ENCODE data around the gene UXT. TPM values are rescaled to one million over a fixed set of nuclear protein-coding genes. Genes with fewer than 3 reads are reported as not detected.

The UXT gene
- total and polyA plus RNA-seq, 2 of the 13 experiments (the other 11 are each of a cell fraction or from before 2014, with no cell fraction given): 107 to 123 TPM

DNA sequence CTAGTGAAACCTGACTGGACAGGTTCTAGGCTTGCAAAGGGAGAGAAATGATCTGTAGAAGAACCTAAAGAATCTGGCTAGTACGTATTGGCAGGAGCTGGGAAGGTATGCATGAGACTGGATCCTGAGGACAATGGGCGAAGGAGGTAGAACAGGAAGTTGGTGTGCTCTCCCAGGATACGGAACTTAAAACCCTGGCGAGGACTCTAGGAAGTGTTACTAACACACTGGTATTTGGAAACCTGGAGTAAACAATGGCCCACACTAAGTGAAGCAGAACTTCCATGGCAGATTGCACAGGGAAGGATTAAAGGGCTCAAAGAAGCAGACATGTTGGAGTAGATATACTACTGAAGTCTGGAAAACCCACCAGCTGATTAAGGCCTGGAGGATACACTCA lies 48.5 kb downstream of the UXT start:
- no peak overlapping the region for H3K9ac ChIP-seq (ENCODE audit: insufficient read depth, low read depth, low read length)
- BruUV-seq (replicated peaks): no TSS peak
- no peak for DNase-seq (ENCODE audit: low spot score)
- H4K20me1 ChIP-seq (ENCODE audit: insufficient read depth, low read length): no peaks in the 10 kb centered on the region
- H3K79me2 ChIP-seq (ENCODE audit: insufficient read depth, low read length): no peaks in the 10 kb centered on the region
- CTCF ChIA-PET (ENCODE audit: low intra/inter-chr PET ratio, low total read pairs): no interaction called here
- H3K4me1 ChIP-seq (ENCODE audit: insufficient read depth, low read length): no peaks in the 10 kb centered on the region
- H2AFZ ChIP-seq (ENCODE audit: low read length): no peak overlapping the region
- no peak for ATAC-seq
- no peak overlapping the region for H3K27ac ChIP-seq (ENCODE audit: extremely low read length, insufficient read depth, low read length)
- POLR2A ChIA-PET: no interaction called here
- no peak for FAIRE-seq
- no peaks in the 10 kb centered on the region for H3K27me3 ChIP-seq (ENCODE audit: control insufficient read depth in 1 of 2, insufficient read depth in 2 of 2, low read length in 2 of 2)
- no peaks in the 10 kb centered on the region for H3K36me3 ChIP-seq (replicated peaks in 1 of 2; ENCODE audit: control insufficient read depth in 1 of 2, insufficient read depth in 2 of 2, low read length in 2 of 2)
- in situ Hi-C loops (cut with HindIII; ENCODE audit: extremely low pct_ligation_motif_present, low pct_unique_long_range_greater_than_20kb) (no loop called here), intact Hi-C loops (cut with micrococcal nuclease; ENCODE audit: unreplicated experiment) (no loop called here)
- H3K4me3 ChIP-seq (replicated peaks in 1 of 3; ENCODE audit: insufficient read depth in 1 of 3, low read depth in 2 of 3, low read length in 3 of 3): no peak overlapping the region
- no peak overlapping the region for H3K4me2 ChIP-seq (ENCODE audit: low read depth, low read length)
- TF ChIP-seq ZNF260 (CRISPR knock-in tag; IDR thresholded peaks at IDR 0.05; ENCODE audit: borderline replicate concordance, low read depth) (no peak), MXD4 (CRISPR knock-in tag; IDR thresholded peaks at IDR 0.05) (no peak), MATR3 (CRISPR knock-in tag; IDR thresholded peaks at IDR 0.05) (no peak), ZSCAN30 (CRISPR knock-in tag; IDR thresholded peaks at IDR 0.05) (no peak), ZNF670 (CRISPR knock-in tag; IDR thresholded peaks at IDR 0.05; ENCODE audit: borderline replicate concordance) (no peak), ZNF614 (CRISPR knock-in tag; IDR thresholded peaks at IDR 0.05; ENCODE audit: borderline replicate concordance) (no peak), ZNF343 (CRISPR knock-in tag; IDR thresholded peaks at IDR 0.05) (no peak), ZNF282 (IDR thresholded peaks at IDR 0.05; ENCODE audit: partially characterized antibody) (no peak), ZNF496 (CRISPR knock-in tag; IDR thresholded peaks at IDR 0.05; ENCODE audit: insufficient replicate concordance) (no peak), HMGA1 (CRISPR knock-in tag; conservative IDR thresholded peaks at IDR 0.05) (no peak), TBX2 (CRISPR knock-in tag; IDR thresholded peaks at IDR 0.05; ENCODE audit: borderline replicate concordance) (no peak)
- TF ChIP-seq, protein P1, sequence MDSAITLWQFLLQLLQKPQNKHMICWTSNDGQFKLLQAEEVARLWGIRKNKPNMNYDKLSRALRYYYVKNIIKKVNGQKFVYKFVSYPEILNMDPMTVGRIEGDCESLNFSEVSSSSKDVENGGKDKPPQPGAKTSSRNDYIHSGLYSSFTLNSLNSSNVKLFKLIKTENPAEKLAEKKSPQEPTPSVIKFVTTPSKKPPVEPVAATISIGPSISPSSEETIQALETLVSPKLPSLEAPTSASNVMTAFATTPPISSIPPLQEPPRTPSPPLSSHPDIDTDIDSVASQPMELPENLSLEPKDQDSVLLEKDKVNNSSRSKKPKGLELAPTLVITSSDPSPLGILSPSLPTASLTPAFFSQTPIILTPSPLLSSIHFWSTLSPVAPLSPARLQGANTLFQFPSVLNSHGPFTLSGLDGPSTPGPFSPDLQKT (CRISPR knock-in tag; IDR thresholded peaks at IDR 0.05; ENCODE audit: borderline replicate concordance): no peak
- TF ChIP-seq, protein P2, sequence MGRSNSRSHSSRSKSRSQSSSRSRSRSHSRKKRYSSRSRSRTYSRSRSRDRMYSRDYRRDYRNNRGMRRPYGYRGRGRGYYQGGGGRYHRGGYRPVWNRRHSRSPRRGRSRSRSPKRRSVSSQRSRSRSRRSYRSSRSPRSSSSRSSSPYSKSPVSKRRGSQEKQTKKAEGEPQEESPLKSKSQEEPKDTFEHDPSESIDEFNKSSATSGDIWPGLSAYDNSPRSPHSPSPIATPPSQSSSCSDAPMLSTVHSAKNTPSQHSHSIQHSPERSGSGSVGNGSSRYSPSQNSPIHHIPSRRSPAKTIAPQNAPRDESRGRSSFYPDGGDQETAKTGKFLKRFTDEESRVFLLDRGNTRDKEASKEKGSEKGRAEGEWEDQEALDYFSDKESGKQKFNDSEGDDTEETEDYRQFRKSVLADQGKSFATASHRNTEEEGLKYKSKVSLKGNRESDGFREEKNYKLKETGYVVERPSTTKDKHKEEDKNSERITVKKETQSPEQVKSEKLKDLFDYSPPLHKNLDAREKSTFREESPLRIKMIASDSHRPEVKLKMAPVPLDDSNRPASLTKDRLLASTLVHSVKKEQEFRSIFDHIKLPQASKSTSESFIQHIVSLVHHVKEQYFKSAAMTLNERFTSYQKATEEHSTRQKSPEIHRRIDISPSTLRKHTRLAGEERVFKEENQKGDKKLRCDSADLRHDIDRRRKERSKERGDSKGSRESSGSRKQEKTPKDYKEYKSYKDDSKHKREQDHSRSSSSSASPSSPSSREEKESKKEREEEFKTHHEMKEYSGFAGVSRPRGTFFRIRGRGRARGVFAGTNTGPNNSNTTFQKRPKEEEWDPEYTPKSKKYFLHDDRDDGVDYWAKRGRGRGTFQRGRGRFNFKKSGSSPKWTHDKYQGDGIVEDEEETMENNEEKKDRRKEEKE (IDR thresholded peaks at IDR 0.05): no peak
- WGBS (ENCODE audit: low lambda C conversion rate): 44% methylated on average over 4 of the region's 4 CpGs
- H3K9me3 ChIP-seq (ENCODE audit: low read length): no peaks in the 10 kb centered on the region
